ENCODE results near the gene KIF12.

DNA sequence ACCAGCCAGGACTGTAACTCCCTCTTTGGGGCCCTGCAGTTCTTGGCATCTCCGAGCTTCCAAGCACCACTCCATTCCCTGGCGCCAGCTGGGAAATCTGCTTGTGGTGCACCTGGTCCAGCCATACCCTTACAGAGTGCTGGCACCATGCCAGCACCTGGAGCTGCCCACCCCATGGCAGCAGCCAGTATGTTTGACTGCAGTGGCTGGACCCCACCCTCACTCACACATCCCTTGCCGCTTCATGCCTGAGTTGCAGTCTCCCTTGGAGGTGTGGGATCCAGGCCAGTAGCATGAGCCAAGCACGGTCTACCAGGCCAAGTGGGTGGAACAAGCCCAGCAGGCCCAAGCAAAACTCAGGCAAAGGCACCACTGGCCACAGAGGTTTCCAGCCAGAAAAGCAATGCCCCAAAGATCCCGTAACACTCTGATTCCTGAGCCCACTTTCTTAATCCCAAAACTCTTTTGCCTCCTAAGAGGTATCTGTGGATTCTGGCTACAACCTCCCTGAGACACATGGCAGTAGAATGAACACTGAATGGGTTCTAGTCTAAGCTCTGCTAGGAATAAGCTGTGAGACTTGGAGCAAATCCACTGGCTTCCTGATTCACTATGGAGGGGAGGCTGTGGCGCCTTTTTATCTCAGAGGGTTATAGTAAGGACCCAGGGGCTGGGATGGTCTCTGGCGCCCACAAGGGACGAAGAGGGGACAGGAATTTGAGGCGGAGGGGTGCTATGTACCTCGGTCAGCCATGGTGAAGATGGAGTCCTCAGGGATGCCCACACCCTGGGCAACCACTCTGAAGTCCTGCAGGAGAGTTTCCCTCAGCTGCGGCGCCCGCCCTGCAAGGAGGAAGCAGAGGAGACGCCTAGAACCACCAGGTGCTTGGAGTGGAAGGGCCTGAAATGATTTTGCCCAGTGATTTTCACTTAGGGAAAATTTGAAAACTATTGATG, 26.6 kb downstream of the KIF12 start:
- no peak for TF ChIP-seq POLR2A (IDR thresholded peaks at IDR 0.05; ENCODE audit: low read depth, low read length)
- no peak for TF ChIP-seq TAF1 (IDR thresholded peaks at IDR 0.05; ENCODE audit: low read depth, low read length)

All from GM12891 (cell line).